HFF-Myc (cell line): Measurements from ENCODE around the gene RAN.

Experiments
- DNase-seq: peaks from one replicate; pipeline ENCODE4 v3.0.0-alpha.2; 2011; ENCODE audit warnings: low read depth; ENCODE audit errors: extremely low read depth
- H3K4me3 ChIP-seq: replicated peaks from 2 replicates; pipeline ENCODE4 v1.5.1; 2011; ENCODE audit warnings: low read depth, mild to moderate bottlenecking, control low read depth, low read length
- TF ChIP-seq, protein P1 (sequence below): IDR thresholded peaks from 2 replicates; pipeline ENCODE4 v1.5.1; 2012; ENCODE audit warnings: mild to moderate bottlenecking, low read depth, low read length, control low read depth; ENCODE audit errors: missing control alignments

The RAN gene

GRCh38 chr12:130920119-130920703, 48.3 kb downstream of the RAN start:
- H3K4me3 ChIP-seq = no peak overlapping the region
- TF ChIP-seq, protein P1, sequence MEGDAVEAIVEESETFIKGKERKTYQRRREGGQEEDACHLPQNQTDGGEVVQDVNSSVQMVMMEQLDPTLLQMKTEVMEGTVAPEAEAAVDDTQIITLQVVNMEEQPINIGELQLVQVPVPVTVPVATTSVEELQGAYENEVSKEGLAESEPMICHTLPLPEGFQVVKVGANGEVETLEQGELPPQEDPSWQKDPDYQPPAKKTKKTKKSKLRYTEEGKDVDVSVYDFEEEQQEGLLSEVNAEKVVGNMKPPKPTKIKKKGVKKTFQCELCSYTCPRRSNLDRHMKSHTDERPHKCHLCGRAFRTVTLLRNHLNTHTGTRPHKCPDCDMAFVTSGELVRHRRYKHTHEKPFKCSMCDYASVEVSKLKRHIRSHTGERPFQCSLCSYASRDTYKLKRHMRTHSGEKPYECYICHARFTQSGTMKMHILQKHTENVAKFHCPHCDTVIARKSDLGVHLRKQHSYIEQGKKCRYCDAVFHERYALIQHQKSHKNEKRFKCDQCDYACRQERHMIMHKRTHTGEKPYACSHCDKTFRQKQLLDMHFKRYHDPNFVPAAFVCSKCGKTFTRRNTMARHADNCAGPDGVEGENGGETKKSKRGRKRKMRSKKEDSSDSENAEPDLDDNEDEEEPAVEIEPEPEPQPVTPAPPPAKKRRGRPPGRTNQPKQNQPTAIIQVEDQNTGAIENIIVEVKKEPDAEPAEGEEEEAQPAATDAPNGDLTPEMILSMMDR = no peak
- no peak for DNase-seq

- DNase-seq = no peak
- TF ChIP-seq, protein P1 = no peak
- no peak overlapping the region for H3K4me3 ChIP-seq
Observed at GRCh38 chr12:130920723-130921381, 49.0 kb downstream of the RAN start.

GRCh38 chr12:130922511-130922953, 50.7 kb downstream of the RAN start:
- no peak overlapping the region for H3K4me3 ChIP-seq
- TF ChIP-seq, protein P1 = no peak
- DNase-seq = no peak

GRCh38 chr12:130924966-130925665, 53.2 kb downstream of the RAN start:
- H3K4me3 ChIP-seq = no peak overlapping the region
- TF ChIP-seq, protein P1 = no peak
- no peak for DNase-seq

DNA sequence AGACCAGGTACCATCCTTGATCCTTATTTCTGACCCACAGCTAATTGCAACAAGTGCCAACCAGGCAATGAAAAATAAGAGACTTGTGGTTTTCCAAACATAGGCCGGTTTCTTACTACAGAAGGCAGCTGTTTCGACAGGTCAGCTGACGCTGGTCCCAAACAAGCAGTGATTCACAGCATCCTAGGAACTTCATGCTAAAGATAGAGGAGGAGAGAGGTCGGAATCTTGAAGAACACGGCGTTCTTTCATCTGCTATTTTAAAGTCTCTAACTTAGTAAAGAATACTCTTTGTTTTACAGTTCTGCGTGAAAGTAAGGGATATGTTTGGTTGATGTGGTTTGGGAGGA, 53.8 kb downstream of the RAN start:
- no peak overlapping the region for H3K4me3 ChIP-seq
- TF ChIP-seq, protein P1 = no peak

More for the DNA sequence above, 53.8 kb downstream of the RAN start:
- no peak for DNase-seq
